ENCODE measurements around the gene PPEF2.

PPEF2 gene

GRCh38 chr4:75834095-75834771 lies 68.0 kb downstream of the PPEF2 start:
- no peak for DNase-seq (ENCODE audit: low spot score)

GRCh38 chr4:75831856-75832405 lies 70.3 kb downstream of the PPEF2 start:
- peak; percentile 58 for DNase-seq (ENCODE audit: low spot score)

GRCh38 chr4:75830906-75831305 lies 71.3 kb downstream of the PPEF2 start:
- DNase-seq (ENCODE audit: low spot score), result no peak

- no peak for DNase-seq (ENCODE audit: low spot score)
These were observed 78.4 kb downstream of the PPEF2 start for GRCh38 chr4:75823812-75824211.

GRCh38 chr4:75822416-75822815 lies 79.8 kb downstream of the PPEF2 start:
- DNase-seq (ENCODE audit: low spot score), result no peak

- DNase-seq (ENCODE audit: low spot score), result no peak
These were observed 80.3 kb downstream of the PPEF2 start for GRCh38 chr4:75821966-75822365.

- no peak for DNase-seq (ENCODE audit: low spot score)
These were observed 81.0 kb downstream of the PPEF2 start for GRCh38 chr4:75821216-75821615.

GRCh38 chr4:75820676-75821075 lies 81.6 kb downstream of the PPEF2 start:
- DNase-seq (ENCODE audit: low spot score), result no peak

- DNase-seq (ENCODE audit: low spot score), result no peak
These were observed 82.1 kb downstream of the PPEF2 start for GRCh38 chr4:75820197-75820596.

- no peak for DNase-seq (ENCODE audit: low spot score)
These were observed 83.1 kb downstream of the PPEF2 start for GRCh38 chr4:75819121-75819520.

- DNase-seq (ENCODE audit: low spot score), result no peak
These were observed 84.4 kb downstream of the PPEF2 start for GRCh38 chr4:75817901-75818300.

Small RNAs within 50 kb of the gene (small RNA-seq; reads per million reads assigned to genes)
- gene RNU2-16P, result 0.10 to 0.44 reads per million in 2 experiments

All from SK-N-DZ (cell line).